IMR-90 (cell line): ENCODE results near the gene SYNE2. TPM values are rescaled to one million over a fixed set of nuclear protein-coding genes. Genes with fewer than 3 reads are reported as not detected.

Experiments
- ATAC-seq: fragments of 200-7000 bp; cut with Tn5 transposase; 2 replicates; pipeline ENCODE4 v1.9.1; 2020; ENCODE audit warnings: low read depth, mild to moderate bottlenecking, moderate library complexity
- BruUV-seq: library from RNA; stranded (reverse); fragments of 400-500 nt; replicated peaks from 2 replicates; lab custom pipeline; 2021; lab: Mats Ljungman, UMichigan
- CTCF ChIA-PET: fragments of 300-600 bp; formaldehyde crosslinking; extraction: SDS; loops from one replicate; lab custom pipeline; 2021; ENCODE audit warnings: antibody characterized with exemption; lab: Yijun Ruan, JAX
- POLR2A ChIA-PET: fragments of 300-600 bp; sonication (Branson Sonifier 250); formaldehyde crosslinking; loops from one replicate; lab custom pipeline; 2022; ENCODE audit warnings: antibody characterized with exemption; ENCODE audit not compliant: unreplicated experiment; lab: Charles Lee
- DNase-seq: peaks from one replicate; pipeline ENCODE4 v3.0.0; 2013
- H2AFZ ChIP-seq: replicated peaks from 2 replicates; pipeline ENCODE3; 2013; ENCODE audit warnings: low read length, mild to moderate bottlenecking; ENCODE audit not compliant: poor library complexity
- H2AK5ac ChIP-seq: 2 replicates; pipeline ENCODE4 v1.6.1; 2013; ENCODE audit warnings: low read depth, low read length, inconsistent platforms
- H2AK9ac ChIP-seq: replicated peaks from 2 replicates; pipeline ENCODE3; 2013; ENCODE audit warnings: mild to moderate bottlenecking, low read depth, low read length, moderate library complexity; ENCODE audit not compliant: poor library complexity
- H2BK120ac ChIP-seq: 2 replicates; pipeline ENCODE4 v1.6.1; 2013; ENCODE audit warnings: low read depth, low read length, inconsistent platforms
- H2BK15ac ChIP-seq: 3 replicates; pipeline ENCODE4 v1.6.1; 2013; ENCODE audit warnings: low read depth, low read length, inconsistent platforms
- H2BK20ac ChIP-seq: 2 replicates; pipeline ENCODE4 v1.6.1; 2013; ENCODE audit warnings: low read depth, mild to moderate bottlenecking, inconsistent platforms, low read length, moderate library complexity
- H2BK5ac ChIP-seq: 2 replicates; pipeline ENCODE4 v1.6.1; 2013; ENCODE audit warnings: mild to moderate bottlenecking, low read depth, low read length, inconsistent platforms; ENCODE audit not compliant: poor library complexity, severe bottlenecking
- H3K14ac ChIP-seq: replicated peaks from 2 replicates; pipeline ENCODE4 v1.6.1; 2013; ENCODE audit warnings: low read depth, low read length, inconsistent platforms
- H3K18ac ChIP-seq: 2 replicates; pipeline ENCODE4 v1.6.1; 2013; ENCODE audit warnings: low read depth, low read length, control low read depth
- H3K23ac ChIP-seq: 2 replicates; pipeline ENCODE4 v1.6.1; 2013; ENCODE audit warnings: low read depth, low read length, inconsistent platforms
- H3K27ac ChIP-seq: 2 replicates; pipeline ENCODE4 v1.5.1; 2013; ENCODE audit warnings: mild to moderate bottlenecking, control low read depth, low read length; ENCODE audit not compliant: insufficient read depth
- H3K27me3 ChIP-seq: 2 replicates; pipeline ENCODE4 v1.6.1; 2013; ENCODE audit warnings: low read length; ENCODE audit not compliant: control insufficient read depth, insufficient read depth
- H3K36me3 ChIP-seq: 2 replicates; pipeline ENCODE4 v1.6.1; 2013; ENCODE audit warnings: low read length, mixed read lengths; ENCODE audit not compliant: control insufficient read depth, insufficient read depth
- H3K4ac ChIP-seq: 2 replicates; pipeline ENCODE4 v1.6.1; 2013; ENCODE audit warnings: low read depth, low read length, inconsistent platforms
- H3K4me1 ChIP-seq: 2 replicates; pipeline ENCODE4 v1.6.1; 2013; ENCODE audit warnings: low read length, mixed read lengths; ENCODE audit not compliant: control insufficient read depth, insufficient read depth
- H3K4me2 ChIP-seq: 2 replicates; pipeline ENCODE4 v1.6.1; 2013; ENCODE audit warnings: low read depth, mild to moderate bottlenecking, control low read depth, low read length, moderate library complexity
- H3K4me3 ChIP-seq: 2 replicates; pipeline ENCODE4 v1.5.1; 2013; ENCODE audit warnings: low read depth, mild to moderate bottlenecking, control low read depth, low read length, moderate library complexity; ENCODE audit not compliant: insufficient read depth
- H3K56ac ChIP-seq: 2 replicates; pipeline ENCODE4 v1.6.1; 2013; ENCODE audit warnings: low read length, inconsistent platforms; ENCODE audit not compliant: insufficient read depth; ENCODE audit errors: extremely low read depth
- H3K79me1 ChIP-seq, 2 experiments: 2 replicates each; pipeline ENCODE4 v1.6.1; 2013; ENCODE audit warnings: low read length in 2 of 2, inconsistent platforms in 1 of 2, low read depth in 1 of 2
- H3K9ac ChIP-seq: 2 replicates; pipeline ENCODE4 v1.6.1; 2013; ENCODE audit warnings: low read depth, low read length, control low read depth
- H3K9me1 ChIP-seq: 2 replicates; pipeline ENCODE4 v1.6.1; 2013; ENCODE audit warnings: low read length, inconsistent platforms; ENCODE audit not compliant: insufficient read depth
- H3K9me3 ChIP-seq: 2 replicates; pipeline ENCODE4 v1.6.1; 2013; ENCODE audit warnings: low read length; ENCODE audit not compliant: control insufficient read depth, insufficient read depth
- H4K20me1 ChIP-seq: 2 replicates; pipeline ENCODE4 v1.6.1; 2013; ENCODE audit warnings: low read length, inconsistent platforms; ENCODE audit not compliant: insufficient read depth
- H4K5ac ChIP-seq: 2 replicates; pipeline ENCODE4 v1.6.1; 2013; ENCODE audit warnings: mild to moderate bottlenecking, low read depth, low read length, control low read depth
- H4K8ac ChIP-seq, 2 experiments: 2 replicates each; pipeline ENCODE4 v1.6.1; 2013; ENCODE audit warnings: low read depth in 2 of 2, low read length in 2 of 2, control low read depth in 1 of 2, inconsistent platforms in 1 of 2
- H4K91ac ChIP-seq: 2 replicates; pipeline ENCODE4 v1.6.1; 2013; ENCODE audit warnings: low read depth, low read length, inconsistent platforms; ENCODE audit not compliant: insufficient read depth
- CHD1 ChIP-seq: IDR thresholded peaks from 2 replicates; pipeline ENCODE4 v1.6.1; 2012; ENCODE audit warnings: low read depth, low read length, improper control_type of control experiment
- MXI1 ChIP-seq: IDR thresholded peaks from 2 replicates; pipeline ENCODE4 v1.6.1; 2012; ENCODE audit warnings: low read depth, mild to moderate bottlenecking, low read length, moderate library complexity, borderline replicate concordance
- POLR2A ChIP-seq: IDR thresholded peaks from 2 replicates; pipeline ENCODE4 v1.6.1; 2012; ENCODE audit warnings: mild to moderate bottlenecking, low read depth, low read length
- WGBS, 2 experiments: methylation state at CpG; one replicate each; pipeline versions ENCODE4 v1.1.5 to v1.1.7; 2013; ENCODE audit warnings: missing lambda C conversion rate in 2 of 2; ENCODE audit not compliant: insufficient read length in 1 of 2; ENCODE audit errors: extremely low coverage in 2 of 2; 5-methylcytosine and 5-hydroxymethylcytosine counted together
- dilution Hi-C: fragments of 300-500 bp; cut with HindIII; formaldehyde crosslinking; loops from one replicate; pipeline ENCODE4 v1.14.3; 2018; ENCODE audit warnings: low sequenced_read_pairs; ENCODE audit not compliant: unreplicated experiment
- in situ Hi-C: fragments of 300-500 bp; cut with MboI; formaldehyde crosslinking; loops from 3 replicates; pipeline ENCODE4 v1.14.3; 2019; ENCODE audit warnings: low sequenced_read_pairs, inconsistent platforms, mixed read lengths
- intact Hi-C: fragments of 100-400 bp; cut with micrococcal nuclease; formaldehyde crosslinking; loops from 2 replicates; pipeline ENCODE4 v1.10.0; 2022
- polyA plus RNA-seq, 3 experiments: library from polyadenylated mRNA; depleted of rRNA; stranded (reverse); fragments of >200 nt; gene quantifications; 2 replicates each; pipeline ENCODE4 v1.2.3, GENCODE V29; 2012; ENCODE audit warnings: low replicate concordance in 1 of 3
- total RNA-seq: library from RNA; depleted of rRNA; stranded (reverse); fragments of >200 nt; gene quantifications from 2 replicates; pipeline ENCODE4 v1.2.3, GENCODE V29; 2012

Gene SYNE2
- total and polyA plus RNA-seq, 2 of the 4 experiments (the other 2 are of a cell fraction), result 5.2 to 28.9 TPM

- Histone ChIP-seq H4K8ac (no peak overlapping the region), H4K91ac (no peak overlapping the region), H3K27me3 (no peaks in the 10 kb centered on the region), H3K4ac (no peak overlapping the region), H3K23ac (no peak overlapping the region), H4K20me1 (no peaks in the 10 kb centered on the region), H3K14ac (no peak overlapping the region), H3K9ac (no peak overlapping the region), H2BK5ac (no peak overlapping the region), H3K9me3 (no peaks in the 10 kb centered on the region), H4K5ac (no peak overlapping the region), H3K27ac (no peak overlapping the region), H3K56ac (no peak overlapping the region), H2BK15ac (no peak overlapping the region), H3K9me1 (no peaks in the 10 kb centered on the region; the same call in 1 of the 2 replicates), H2AK5ac (no peak overlapping the region), H3K79me1 (peaks cover 0 to 4% of the 10 kb centered on the region in 2 experiments; a peak in 1 of 4 replicates), H2AK9ac (no peak overlapping the region), H3K36me3 (no peaks in the 10 kb centered on the region), H3K18ac (no peak overlapping the region), H3K4me2 (no peak overlapping the region), H2BK20ac (no peak overlapping the region), H2BK120ac (no peak overlapping the region), H3K4me3 (no peak overlapping the region), H3K4me1 (peaks cover 3% of the 10 kb centered on the region; the same call in 1 of the 2 replicates), H2AFZ (no peak overlapping the region)
- POLR2A ChIA-PET, result no interaction called here
- intact Hi-C loops, result no loop called here
- ATAC-seq (no peak), DNase-seq (no peak)
- no CpG with 5 or more reads among the region's 1 CpG for WGBS, 2 experiments
- in situ Hi-C loops, result no loop called here
- TF ChIP-seq MXI1 (no peak), POLR2A (no peak), CHD1 (no peak)
- dilution Hi-C loops, result no loop called here
- CTCF ChIA-PET, result no interaction called here
- BruUV-seq, result no TSS peak
These were observed 37.7 kb downstream of the SYNE2 start for GRCh38 chr14:63890553-63890952.
